ENCODE data around the gene PTPRS.
A peak's percentile ranks its signal among the peaks of the same experiment; 100 is the strongest.

PTPRS gene

GRCh38 chr19:5308451-5309437 is 31.9 kb downstream of the PTPRS start:
- DNase-seq (ENCODE audit: low spot score) = peak; percentile 79

GRCh38 chr19:5307655-5308054 is 33.0 kb downstream of the PTPRS start:
- DNase-seq (ENCODE audit: low spot score) = no peak

- no peak for DNase-seq (ENCODE audit: low spot score)
Observed at GRCh38 chr19:5305163-5305562, 35.4 kb downstream of the PTPRS start.

GRCh38 chr19:5304486-5304885 is 36.1 kb downstream of the PTPRS start:
- no peak for DNase-seq (ENCODE audit: low spot score)

GRCh38 chr19:5303208-5303607 is 37.4 kb downstream of the PTPRS start:
- DNase-seq (ENCODE audit: low spot score) = no peak

GRCh38 chr19:5302396-5302795 is 38.2 kb downstream of the PTPRS start:
- DNase-seq (ENCODE audit: low spot score) = no peak

GRCh38 chr19:5299137-5299536 is 41.5 kb downstream of the PTPRS start:
- DNase-seq (ENCODE audit: low spot score) = no peak

GRCh38 chr19:5298471-5298901 is 42.1 kb downstream of the PTPRS start:
- no peak for DNase-seq (ENCODE audit: low spot score)

GRCh38 chr19:5297272-5297669 is 43.3 kb downstream of the PTPRS start:
- no peak for DNase-seq (ENCODE audit: low spot score)

GRCh38 chr19:5296457-5297271 is 43.9 kb downstream of the PTPRS start:
- no peak for DNase-seq (ENCODE audit: low spot score)

- DNase-seq (ENCODE audit: low spot score) = no peak
Observed at GRCh38 chr19:5296021-5296420, 44.6 kb downstream of the PTPRS start.

GRCh38 chr19:5294403-5295160 is 46.0 kb downstream of the PTPRS start:
- DNase-seq (ENCODE audit: low spot score) = no peak

- peak; percentile 81 for DNase-seq (ENCODE audit: low spot score)
Observed at GRCh38 chr19:5293612-5294378, 46.8 kb downstream of the PTPRS start.

GRCh38 chr19:5292822-5293611 is 47.6 kb downstream of the PTPRS start:
- peak; percentile 94 for DNase-seq (ENCODE audit: low spot score)

GRCh38 chr19:5292453-5292821 is 48.2 kb downstream of the PTPRS start:
- DNase-seq (ENCODE audit: low spot score) = no peak

- DNase-seq (ENCODE audit: low spot score) = no peak
Observed at GRCh38 chr19:5291588-5292193, 48.9 kb downstream of the PTPRS start.

Data from left forelimb (tissue), 1 donor.